SK-N-SH (cell line): ENCODE results near the gene RIOK3.

Experiments used
- EP300 ChIP-seq, 2 experiments: IDR thresholded peaks; 2 replicates each; pipeline versions ENCODE4 v1.4.0 to v1.6.1; 2012; ENCODE audit warnings: borderline replicate concordance in 1 of 2, low read depth in 1 of 2, low read length in 1 of 2
- GATA2 ChIP-seq: sonication (generic); formaldehyde crosslinking; IDR thresholded peaks from 2 replicates; pipeline ENCODE4 v1.5.0; 2020; ENCODE audit warnings: mild to moderate bottlenecking, missing genetic modification reagents
- JUND ChIP-seq: IDR thresholded peaks from 2 replicates; pipeline ENCODE4 v1.4.0; 2012
- MAX ChIP-seq: IDR thresholded peaks from 2 replicates; pipeline ENCODE4 v1.4.0; 2012; ENCODE audit warnings: low read depth
- NRF1 ChIP-seq: IDR thresholded peaks from 2 replicates; pipeline ENCODE4 v1.6.1; 2012; ENCODE audit warnings: low read depth, mild to moderate bottlenecking, low read length
- RAD21 ChIP-seq: IDR thresholded peaks from 2 replicates; pipeline ENCODE4 v1.6.1; 2012; ENCODE audit warnings: mild to moderate bottlenecking, low read length
- RFX5 ChIP-seq: IDR thresholded peaks from 2 replicates; pipeline ENCODE4 v1.6.1; 2012; ENCODE audit warnings: mild to moderate bottlenecking, improper control_type of control experiment, low read length
- TAF1 ChIP-seq: IDR thresholded peaks from 2 replicates; pipeline ENCODE4 v1.6.1; 2012; ENCODE audit warnings: low read depth, mild to moderate bottlenecking, low read length, moderate library complexity, borderline replicate concordance
- TEAD4 ChIP-seq: IDR thresholded peaks from 2 replicates; pipeline ENCODE4 v1.4.0; 2012; ENCODE audit warnings: mild to moderate bottlenecking, borderline replicate concordance; ENCODE audit not compliant: insufficient read depth
- USF2 ChIP-seq: fragments of 150-350 bp; IDR thresholded peaks from 2 replicates; pipeline ENCODE4 v1.6.1; 2017; ENCODE audit warnings: antibody characterized with exemption, low read length, low read depth, borderline replicate concordance
- TF ChIP-seq, protein P1 (sequence below): fragments of 200-600 bp; sonication (generic); IDR thresholded peaks from 2 replicates; pipeline ENCODE4 v1.6.1; 2017; ENCODE audit warnings: antibody characterized with exemption, mild to moderate bottlenecking, moderate library complexity
- TF ChIP-seq, protein P2 (sequence below): IDR thresholded peaks from 2 replicates; pipeline ENCODE4 v1.4.0; 2012; ENCODE audit warnings: low read depth, borderline replicate concordance

GRCh38 chr18:23528580-23529472 is 75.7 kb downstream of the RIOK3 start:
- TF ChIP-seq, protein P1, sequence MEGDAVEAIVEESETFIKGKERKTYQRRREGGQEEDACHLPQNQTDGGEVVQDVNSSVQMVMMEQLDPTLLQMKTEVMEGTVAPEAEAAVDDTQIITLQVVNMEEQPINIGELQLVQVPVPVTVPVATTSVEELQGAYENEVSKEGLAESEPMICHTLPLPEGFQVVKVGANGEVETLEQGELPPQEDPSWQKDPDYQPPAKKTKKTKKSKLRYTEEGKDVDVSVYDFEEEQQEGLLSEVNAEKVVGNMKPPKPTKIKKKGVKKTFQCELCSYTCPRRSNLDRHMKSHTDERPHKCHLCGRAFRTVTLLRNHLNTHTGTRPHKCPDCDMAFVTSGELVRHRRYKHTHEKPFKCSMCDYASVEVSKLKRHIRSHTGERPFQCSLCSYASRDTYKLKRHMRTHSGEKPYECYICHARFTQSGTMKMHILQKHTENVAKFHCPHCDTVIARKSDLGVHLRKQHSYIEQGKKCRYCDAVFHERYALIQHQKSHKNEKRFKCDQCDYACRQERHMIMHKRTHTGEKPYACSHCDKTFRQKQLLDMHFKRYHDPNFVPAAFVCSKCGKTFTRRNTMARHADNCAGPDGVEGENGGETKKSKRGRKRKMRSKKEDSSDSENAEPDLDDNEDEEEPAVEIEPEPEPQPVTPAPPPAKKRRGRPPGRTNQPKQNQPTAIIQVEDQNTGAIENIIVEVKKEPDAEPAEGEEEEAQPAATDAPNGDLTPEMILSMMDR, result no peak
- TF ChIP-seq USF2, result no peak
- TF ChIP-seq TEAD4, result no peak
- no peak for TF ChIP-seq RAD21
- TF ChIP-seq EP300 (IDR thresholded peaks at IDR 0.05; ENCODE audit: borderline replicate concordance in 1 of 2, low read depth in 1 of 2, low read length in 1 of 2), result no peak
- no peak for TF ChIP-seq NRF1
- TF ChIP-seq RFX5, result no peak
- no peak for TF ChIP-seq GATA2 (CRISPR knock-in tag)
- TF ChIP-seq MAX, result peak; percentile 35; the same call in 1 of the 2 replicates
- TF ChIP-seq TAF1, result no peak
- peak; percentile 19; the same call in 1 of the 2 replicates for TF ChIP-seq JUND
- TF ChIP-seq, protein P2, sequence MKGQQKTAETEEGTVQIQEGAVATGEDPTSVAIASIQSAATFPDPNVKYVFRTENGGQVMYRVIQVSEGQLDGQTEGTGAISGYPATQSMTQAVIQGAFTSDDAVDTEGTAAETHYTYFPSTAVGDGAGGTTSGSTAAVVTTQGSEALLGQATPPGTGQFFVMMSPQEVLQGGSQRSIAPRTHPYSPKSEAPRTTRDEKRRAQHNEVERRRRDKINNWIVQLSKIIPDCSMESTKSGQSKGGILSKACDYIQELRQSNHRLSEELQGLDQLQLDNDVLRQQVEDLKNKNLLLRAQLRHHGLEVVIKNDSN, result no peak
